Measurements from ENCODE around the gene PDGFD.

Gene PDGFD

GRCh38 chr11:103904324-103904667 is 259.7 kb downstream of the PDGFD start:
- DNase-seq: no peak

- DNase-seq: no peak
Observed at GRCh38 chr11:103903621-103904323, 260.2 kb downstream of the PDGFD start.

GRCh38 chr11:103902994-103903393 is 261.0 kb downstream of the PDGFD start:
- DNase-seq: no peak

GRCh38 chr11:103901656-103902055 is 262.3 kb downstream of the PDGFD start:
- no peak for DNase-seq

GRCh38 chr11:103898577-103899336 is 265.2 kb downstream of the PDGFD start:
- DNase-seq: no peak

GRCh38 chr11:103898065-103898464 is 265.9 kb downstream of the PDGFD start:
- no peak for DNase-seq

- DNase-seq: no peak
Observed at GRCh38 chr11:103897160-103897936, 266.6 kb downstream of the PDGFD start.

GRCh38 chr11:103895106-103895505 is 268.8 kb downstream of the PDGFD start:
- no peak for DNase-seq

- no peak for DNase-seq
Observed at GRCh38 chr11:103894673-103895072, 269.3 kb downstream of the PDGFD start.

GRCh38 chr11:103894034-103894433 is 269.9 kb downstream of the PDGFD start:
- no peak for DNase-seq

- no peak for DNase-seq
Observed at GRCh38 chr11:103893371-103893770, 270.6 kb downstream of the PDGFD start.

- DNase-seq: no peak
Observed at GRCh38 chr11:103892603-103893002, 271.3 kb downstream of the PDGFD start.

- no peak for DNase-seq
Observed at GRCh38 chr11:103890654-103891053, 273.3 kb downstream of the PDGFD start.

- DNase-seq: no peak
Observed at GRCh38 chr11:103889679-103890078, 274.3 kb downstream of the PDGFD start.

- DNase-seq: no peak
Observed at GRCh38 chr11:103888541-103888951, 275.4 kb downstream of the PDGFD start.

- DNase-seq: no peak
Observed at GRCh38 chr11:103887001-103887658, 276.8 kb downstream of the PDGFD start.

GRCh38 chr11:103883856-103884255 is 280.1 kb downstream of the PDGFD start:
- DNase-seq: no peak

- DNase-seq: no peak
Observed at GRCh38 chr11:103883291-103883690, 280.7 kb downstream of the PDGFD start.

GRCh38 chr11:103881584-103881983 is 282.4 kb downstream of the PDGFD start:
- DNase-seq: no peak

GRCh38 chr11:103880968-103881367 is 283.0 kb downstream of the PDGFD start:
- DNase-seq: no peak

GRCh38 chr11:103878646-103879045 is 285.3 kb downstream of the PDGFD start:
- DNase-seq: no peak

GRCh38 chr11:103877221-103877620 is 286.7 kb downstream of the PDGFD start:
- no peak for DNase-seq

- no peak for DNase-seq
Observed at GRCh38 chr11:103875855-103876510, 288.0 kb downstream of the PDGFD start.
